ENCODE data around the gene KIF6.
A peak's percentile ranks its signal among the peaks of the same experiment; 100 is the strongest.

KIF6 gene

DNA sequence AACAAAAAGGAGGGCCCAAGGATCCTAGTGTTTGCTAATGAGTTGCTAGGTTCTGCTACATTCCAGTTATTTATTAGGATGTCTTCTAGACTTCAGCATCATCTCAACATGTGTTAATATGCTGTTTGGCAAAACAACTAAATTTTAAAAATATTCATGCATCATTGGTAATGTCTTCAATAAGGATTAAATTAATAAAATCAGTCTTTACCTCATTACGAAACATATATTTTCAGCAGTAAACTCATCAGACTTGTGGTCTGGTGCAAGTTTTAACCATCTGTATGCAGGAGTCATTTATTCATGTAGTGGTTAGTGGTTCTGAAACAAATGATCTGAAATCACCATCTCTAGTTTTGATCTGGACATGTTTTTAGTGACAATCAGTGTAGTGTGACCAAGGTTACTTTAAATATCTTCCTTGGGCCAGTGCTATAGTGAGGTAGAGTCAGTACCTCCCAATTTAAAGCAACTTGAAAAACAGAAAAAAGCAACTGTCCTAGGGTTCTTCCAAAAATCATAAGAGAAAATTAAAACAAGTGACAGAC lies 317.7 kb downstream of the KIF6 start:
- DNase-seq, result no peak

DNA sequence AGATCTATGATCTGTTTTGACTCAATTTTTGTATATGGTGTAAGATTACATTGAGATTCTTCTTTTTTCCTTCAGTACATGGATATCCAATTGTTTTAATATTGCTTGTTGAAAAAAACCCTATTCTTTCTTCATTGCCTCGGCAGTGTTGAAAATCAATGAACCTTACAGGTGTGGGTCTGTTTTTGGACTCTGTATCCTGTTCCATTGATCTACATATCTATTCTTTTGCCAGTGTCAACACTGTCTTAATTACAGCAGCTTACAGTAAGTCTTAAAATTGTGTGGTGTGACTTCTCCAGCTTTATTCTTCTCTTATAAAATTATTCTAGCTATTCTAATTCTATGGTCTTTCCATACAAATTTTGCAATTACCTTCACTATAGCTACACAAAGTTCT lies 320.9 kb downstream of the KIF6 start:
- no peak for DNase-seq

DNA sequence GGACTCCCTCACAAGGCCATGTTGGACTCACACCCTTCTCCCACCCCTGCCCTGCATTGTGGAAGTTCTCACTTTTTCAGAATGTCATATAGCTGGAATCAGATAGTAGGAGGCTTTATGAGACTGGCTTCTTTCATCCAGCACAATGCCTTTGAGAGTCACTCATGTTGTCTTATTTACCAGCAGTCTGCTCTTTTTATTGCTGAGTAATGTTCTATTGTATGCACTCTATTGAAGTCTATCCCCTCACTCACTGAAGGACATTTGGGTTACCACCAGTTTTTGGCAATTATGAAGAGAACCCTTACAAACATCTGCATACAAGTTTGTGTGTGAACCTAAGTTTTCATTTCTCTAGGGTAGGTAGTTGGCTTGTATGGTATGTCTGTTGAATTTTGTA lies 321.9 kb downstream of the KIF6 start:
- DNase-seq, result no peak

DNA sequence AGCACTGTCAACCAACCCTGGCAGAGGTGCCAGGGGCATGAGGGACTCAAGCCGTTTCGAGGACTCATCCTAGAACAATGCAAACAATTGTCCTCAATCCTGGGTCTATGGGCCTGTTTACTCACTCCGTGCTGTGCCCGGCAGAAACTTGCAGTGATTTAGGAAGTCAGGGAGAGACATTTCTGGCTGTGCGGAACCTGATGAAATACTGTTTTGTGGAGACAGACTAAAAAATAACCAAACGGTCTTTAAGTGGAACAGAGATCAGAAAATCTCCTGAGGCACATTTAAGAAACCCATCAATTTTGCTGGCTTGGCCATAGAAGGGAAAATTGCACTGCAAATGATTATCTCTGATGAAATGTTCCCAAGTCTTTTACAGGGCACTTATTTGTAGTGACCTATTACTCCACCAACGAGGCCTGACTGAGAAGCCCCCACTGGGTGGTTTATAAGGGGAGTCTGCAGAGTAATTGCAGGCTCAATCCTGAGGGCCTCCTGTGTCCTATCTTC lies 322.9 kb downstream of the KIF6 start:
- no peak for DNase-seq

DNA sequence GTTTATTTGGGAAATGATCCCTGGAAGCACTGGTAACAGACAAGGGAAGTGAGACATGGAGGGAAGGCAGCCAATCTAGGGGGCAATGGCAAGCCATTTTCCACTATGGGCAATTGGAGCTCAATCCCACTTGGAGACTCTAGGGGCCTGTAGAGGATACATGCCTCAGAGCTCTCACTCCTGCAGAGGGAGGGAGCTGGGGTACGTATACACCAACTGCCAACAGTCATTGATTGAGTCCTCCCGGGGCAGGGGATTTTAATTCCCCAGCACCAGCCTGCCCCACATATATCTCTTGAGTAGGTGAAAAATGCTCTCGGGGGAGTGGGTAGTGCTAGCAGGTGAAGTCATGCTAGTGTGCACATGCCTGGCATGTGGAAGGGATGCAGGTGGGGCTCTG lies 323.8 kb downstream of the KIF6 start:
- no peak for DNase-seq

DNA sequence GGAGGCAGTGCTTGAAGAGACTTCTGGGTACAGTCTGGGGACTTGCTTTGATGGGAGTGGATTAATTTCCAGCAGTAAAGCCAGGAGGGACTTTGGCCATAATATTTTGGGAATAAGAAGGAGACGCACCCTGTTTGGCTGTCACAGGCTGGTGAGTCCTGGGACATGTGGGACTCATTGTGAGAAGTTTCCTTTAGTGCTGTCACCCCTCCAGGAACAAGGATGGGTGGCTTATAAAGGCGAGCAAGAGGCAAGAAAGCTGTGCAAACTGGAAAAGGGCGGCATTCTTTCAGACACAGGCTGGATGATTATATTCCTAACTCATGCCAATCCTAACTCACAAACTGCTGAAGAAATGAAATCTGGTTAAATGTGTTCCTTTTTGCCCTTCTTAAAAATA lies 325.2 kb downstream of the KIF6 start:
- DNase-seq, result no peak

DNA sequence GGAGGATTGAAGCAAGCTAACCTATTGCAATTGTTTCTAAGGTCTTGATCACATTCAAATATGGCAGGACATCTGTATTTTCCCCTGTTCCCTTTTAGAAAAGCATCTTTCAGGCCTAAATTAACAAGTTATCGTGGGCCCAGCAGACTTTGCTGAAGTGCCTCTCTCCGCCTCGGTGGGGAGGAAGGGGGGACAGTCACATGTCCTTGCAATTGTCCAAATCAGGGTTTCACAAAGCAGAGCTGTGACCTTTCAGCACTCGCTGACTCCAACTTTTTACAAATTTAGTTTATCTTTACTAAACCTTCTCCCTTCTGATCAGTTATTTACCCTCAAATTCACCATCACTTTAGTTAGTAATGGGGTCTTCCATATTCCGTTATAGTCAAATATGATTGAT lies 328.4 kb downstream of the KIF6 start:
- DNase-seq, result no peak

DNA sequence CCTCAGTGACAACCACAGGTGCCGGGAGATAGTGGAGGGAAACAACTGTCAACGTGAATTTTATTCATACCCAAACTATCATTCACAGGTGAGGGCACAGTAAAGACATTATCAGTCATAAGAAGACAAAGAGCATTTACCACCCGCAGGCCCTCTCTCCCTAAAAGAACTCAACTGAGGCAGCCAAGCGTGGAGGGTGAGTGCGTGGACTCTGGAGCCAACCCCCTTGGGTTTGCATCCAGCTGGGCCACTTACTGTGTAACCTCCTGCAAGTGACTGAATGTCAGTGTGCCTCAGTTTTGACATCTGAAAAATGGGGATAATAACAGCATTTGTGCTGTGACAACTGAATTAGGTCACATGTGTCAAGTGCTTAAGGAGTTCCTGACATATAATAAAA lies 332.1 kb downstream of the KIF6 start:
- DNase-seq, result no peak

DNA sequence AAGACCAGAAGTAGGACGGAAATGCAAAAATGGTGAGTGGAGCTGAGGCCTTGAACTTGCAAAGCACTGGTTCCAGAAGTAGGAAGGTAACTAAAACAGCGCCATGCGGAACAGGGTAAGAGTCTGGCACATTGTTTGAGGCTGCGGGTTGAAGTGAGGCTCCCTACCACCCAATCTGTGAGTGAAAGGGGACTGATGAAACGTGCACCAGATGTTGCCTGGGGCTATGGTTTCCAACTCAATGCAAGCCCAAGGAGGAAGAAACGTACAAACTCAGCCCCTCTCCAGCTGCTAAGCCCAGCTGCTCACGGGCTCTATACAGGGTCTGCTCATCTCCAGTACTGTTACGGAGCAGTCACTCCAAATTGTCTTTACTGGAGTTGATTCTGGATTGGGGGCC lies 334.0 kb downstream of the KIF6 start:
- DNase-seq, result no peak

DNA sequence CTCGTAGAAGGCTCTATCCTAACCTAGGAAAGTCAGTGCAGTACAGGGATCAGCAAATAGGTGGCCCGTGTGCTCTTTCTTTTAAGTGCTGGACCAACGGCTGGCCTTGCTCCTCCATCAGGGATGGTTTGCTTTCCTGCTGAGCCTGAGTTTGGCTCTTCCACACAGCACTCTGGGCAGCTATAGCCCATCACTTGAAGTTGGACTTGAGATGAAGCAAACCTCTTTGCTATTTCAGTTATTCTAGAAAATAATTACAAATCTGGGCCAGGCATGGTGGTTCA lies 335.8 kb downstream of the KIF6 start:
- no peak for DNase-seq

DNA sequence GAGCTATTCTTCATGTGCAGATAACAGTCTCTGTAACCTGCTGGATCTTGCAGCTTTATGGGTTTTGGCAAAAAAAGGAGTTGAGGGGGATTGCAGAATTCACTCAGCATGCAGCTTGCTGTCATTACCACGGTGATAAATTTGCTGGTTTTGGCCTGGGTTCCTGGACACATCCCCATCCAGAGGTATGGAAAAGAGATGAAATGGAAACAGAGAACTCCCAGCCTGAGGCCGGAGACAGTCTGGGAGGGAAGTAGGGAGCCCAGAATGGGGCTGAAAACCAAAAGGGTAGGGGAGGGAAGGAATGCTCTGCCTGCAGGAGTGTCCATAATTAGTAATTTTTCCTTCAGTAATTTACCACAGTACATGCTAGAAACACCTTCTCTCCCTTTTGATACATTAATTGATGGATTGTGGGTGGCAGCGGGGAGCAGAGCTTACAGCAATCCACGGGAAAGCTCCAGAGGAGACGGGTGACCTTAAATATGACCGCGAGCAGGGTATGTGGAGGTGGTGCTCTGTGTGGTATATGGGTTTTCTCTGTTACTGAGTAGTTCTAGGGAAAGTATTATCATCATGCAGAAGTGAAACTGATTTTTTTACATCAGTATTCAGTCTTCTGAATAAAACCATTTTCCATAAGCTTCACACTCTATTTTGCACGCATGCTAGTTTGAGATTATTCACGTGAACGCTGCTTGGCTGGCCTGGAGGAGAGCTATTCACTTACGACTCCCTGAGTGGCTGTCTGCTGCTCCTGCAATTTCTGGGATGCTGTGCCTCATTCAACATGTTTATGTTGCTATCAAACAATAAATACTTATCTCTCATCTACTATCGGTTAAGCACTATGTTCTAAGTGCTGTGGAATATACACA lies 336.4 kb downstream of the KIF6 start:
- no peak for DNase-seq

DNA sequence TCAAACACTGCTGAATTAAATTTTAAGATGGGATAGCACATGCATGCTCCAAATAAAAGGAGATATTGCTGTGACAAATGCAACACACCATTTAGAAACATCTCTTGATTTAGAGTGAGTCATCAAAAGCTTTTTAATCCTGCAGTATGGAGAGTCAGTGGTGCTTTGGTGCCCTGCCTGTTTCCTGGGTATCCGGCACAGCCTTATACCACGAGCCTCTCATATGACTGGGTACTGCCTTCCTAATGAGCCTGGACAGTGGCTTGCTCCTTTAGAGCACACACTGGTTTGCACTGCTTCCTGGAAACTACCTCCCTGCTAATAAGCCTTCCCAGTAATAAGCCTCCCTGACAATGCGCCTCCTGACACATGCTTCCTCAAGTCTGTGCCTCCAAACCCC lies 337.4 kb downstream of the KIF6 start:
- no peak for DNase-seq

DNA sequence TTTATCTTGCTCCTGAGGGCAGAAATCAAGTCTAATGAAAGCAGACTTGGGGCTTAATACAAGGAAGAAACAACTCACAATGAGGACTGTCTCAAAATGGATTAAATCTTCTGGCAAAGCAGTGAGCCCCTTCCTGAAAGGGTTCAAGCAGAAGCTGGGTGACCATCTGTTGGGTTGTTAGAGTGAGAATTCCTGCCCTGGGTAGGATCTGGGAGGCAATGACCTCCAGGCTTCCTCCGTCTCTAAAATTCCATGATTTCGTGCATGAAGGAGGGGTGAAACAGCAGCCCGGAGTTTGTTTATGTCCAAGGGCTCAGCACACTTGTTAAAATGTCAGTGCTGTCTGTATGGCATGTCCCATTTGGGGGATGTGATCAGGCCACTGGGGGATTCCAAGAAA lies 338.7 kb downstream of the KIF6 start:
- no peak for DNase-seq

DNA sequence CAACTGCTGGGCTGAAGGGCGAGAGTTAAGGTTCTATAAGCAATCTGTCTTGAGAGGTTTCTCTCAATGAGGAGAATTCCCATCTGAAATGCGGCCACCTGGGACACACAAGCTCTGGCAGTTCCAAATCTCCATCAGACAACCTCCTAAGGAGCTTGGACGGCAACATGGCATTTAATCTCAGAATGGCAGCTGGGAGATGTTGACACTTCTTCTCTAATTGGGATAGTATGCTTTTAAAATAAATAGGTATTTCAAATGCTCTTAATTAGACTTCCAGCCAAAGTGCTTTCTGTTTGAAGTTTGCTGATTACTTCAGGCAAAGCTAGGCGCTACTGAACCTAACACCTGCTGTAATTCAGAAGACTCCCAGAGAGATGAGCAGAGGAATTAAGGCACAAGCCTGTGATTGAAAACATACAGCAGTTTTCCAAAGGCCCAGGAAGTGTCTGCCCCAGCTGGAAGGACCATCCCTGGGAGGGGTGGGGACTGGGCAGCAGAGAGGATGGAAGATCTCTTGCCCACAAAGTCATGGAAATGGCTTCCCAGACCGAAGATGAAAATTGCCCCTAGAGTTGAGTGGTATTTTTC lies 343.6 kb downstream of the KIF6 start:
- peak; percentile 81 for DNase-seq

DNA sequence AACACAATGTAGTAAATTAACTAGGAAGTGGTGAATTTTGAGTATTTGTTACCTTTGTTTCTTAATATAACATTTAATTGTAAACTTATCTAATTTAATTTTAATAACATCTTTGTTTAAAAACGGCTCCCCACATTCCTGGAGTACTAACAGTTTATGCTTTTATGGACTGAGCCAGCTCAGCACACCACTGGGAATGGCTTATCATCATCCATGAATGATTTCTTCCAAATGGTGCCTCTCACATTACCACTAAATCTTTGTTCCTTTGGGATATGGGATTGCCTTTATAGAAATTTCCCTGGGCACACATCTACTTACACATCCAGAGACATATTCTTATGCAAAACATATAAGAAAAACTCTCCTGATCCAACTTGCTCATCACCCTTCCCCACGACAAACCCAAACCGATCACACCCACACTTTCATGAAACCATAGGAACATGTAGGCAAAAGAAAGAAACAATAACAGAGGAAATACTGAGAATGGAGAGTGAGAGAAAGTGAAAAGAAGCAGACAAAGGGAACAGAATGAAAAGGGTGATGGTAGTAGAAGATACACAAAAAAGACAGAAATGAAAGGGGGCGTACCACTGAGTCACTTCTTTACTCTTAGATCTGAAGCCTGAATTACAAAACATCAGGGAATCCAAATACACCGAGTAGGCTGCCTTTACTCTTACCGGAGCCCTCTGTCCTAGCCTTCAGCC lies 344.2 kb downstream of the KIF6 start:
- no peak for DNase-seq

DNA sequence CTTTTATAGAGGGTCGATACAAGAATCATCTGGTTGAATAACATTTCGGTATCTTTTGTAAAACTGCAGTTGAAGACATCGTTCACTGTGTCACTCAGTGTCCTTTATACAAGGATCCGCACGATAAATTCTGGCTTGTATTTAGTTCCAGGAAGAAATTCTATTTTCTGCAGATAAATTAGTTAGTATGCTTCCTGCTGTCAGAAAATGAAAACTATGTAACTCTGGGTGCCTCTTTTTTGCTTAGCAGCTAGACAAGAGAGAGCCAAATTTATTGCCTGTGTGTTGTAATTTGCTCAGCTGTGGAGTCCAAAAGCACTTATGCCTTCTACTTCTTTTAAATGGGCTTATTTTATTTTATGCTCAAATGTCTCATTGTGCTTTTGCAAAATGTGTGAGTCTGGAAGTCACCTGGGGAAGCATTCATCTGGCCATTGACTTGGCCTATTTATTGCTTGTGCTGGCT lies 346.2 kb downstream of the KIF6 start:
- DNase-seq, result no peak

DNA sequence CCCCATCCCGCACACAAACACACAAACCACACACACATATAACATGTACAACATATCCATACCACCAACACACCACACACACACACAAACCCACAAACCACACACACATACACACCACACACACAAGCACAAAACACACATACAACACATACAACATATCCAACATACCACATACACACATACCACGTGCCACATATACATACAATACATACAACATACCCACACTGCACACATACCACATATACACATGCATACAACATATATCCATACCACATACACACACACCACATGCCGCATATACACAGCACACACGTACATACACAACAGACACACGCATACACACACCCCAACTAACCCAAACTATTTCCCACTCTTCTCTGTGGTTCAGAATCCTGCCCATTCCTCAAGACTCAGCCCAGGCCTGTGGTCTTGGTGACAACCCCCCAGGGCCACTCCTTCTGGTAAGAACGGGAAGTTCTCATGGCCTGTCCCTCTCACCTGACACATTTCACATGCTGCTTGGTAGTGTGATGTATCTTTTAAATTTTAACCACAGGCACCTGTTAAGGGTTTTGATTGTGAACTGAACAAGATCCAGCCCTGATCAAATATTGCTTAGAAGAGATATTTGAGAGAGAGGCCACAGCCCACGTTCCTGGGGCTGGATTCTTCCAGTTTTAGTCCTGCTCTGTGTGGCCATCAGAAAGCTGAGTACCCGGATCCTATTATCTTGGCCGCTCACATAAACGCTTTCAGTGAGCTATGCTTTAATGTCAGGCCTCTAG lies 346.8 kb downstream of the KIF6 start:
- DNase-seq, result no peak

DNA sequence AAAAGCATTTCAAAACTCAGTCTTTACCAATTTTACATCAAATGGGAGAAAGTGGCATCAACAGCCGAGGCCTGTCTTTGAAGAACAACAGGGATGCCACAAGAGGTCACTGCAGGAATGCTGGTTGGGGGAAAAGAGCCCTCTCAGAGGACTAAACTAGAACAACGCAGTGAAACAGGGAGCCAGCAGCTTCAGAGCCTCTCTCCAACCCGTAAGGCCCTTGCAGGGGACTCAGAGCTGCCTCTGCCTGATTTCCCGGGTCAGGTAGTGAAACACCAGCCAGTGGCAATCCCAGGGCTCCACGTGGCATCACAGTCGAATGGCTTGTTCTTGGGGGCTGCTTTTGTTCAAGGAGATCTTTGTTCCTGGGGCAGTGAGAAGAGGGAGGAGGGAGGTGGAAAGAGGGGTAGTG lies 347.7 kb downstream of the KIF6 start:
- DNase-seq, result peak; percentile 43

DNA sequence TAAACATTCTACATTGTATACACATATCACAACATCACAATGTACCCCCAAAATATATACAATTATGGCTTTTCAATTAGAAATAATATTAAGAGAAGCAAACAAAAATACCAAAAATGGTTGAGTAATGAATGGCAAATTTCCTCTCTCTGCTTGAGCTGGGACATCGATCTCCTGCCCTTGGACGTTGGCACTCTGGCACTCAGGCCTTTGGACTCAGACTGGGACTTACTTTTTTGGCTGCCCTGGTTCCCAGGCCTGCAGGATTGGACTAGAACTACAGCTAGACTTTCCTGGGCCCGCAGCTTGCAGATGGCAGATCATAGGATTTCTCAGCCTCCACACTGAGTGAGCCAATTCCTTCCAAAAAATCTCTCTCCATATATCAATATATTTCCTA lies 349.8 kb downstream of the KIF6 start:
- no peak for DNase-seq

DNA sequence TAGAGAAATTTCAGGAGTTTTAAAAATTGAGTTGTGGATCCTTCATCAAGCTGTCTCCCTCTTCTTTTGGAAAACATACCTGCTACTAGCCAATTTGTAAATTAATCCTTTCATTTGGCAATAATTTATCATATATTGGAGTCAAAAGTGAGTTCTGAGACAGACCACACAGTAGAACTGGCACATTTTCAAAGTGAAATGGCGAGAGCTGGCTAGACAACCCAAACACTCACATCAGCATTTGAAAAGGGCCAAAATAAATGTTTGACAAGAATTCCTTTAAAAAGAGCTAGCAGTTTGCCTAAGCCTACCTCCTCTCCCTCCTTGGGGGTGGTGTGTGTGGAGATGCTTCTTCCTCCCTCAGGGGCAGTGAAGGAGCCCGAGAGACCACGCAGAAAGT lies 354.8 kb downstream of the KIF6 start:
- DNase-seq, result no peak

DNA sequence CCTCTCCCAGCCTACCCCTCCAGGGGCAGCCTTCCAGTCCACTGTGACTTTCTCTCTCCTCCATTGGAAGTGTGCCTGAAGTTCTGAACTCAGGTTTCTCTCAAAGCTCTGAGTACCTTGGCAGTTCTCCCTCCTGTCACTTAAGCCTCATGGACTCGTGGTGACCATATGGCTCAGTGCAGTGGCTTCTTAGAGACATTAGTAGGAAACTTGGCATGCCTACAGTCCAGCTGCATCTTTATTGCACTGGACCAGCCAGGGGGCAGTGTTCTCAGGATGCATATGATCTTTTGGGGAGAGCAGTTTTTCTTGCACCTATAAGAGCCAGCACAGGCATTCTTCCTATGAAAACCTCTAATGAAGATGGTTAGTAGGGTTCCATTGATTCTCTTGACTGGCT lies 355.2 kb downstream of the KIF6 start:
- DNase-seq, result no peak

DNA sequence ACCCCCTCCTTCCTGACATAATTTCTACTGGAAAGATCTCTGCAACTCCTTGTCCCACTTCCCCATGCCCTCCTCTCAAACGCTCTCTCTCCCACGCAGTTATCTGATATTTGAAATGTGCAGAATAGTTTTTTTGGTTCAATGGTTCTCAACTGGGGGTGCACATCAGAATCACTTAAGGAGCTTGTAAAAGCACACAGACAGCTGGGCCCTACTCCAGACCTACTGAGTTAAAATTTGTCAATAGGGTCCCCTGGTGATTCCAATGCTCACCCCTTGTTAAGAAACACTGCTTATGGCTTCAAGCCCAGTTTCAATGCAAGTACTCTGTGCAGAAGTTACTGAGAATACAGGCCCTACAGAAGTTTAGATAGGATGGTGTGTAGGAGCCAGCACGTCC lies 357.5 kb downstream of the KIF6 start:
- no peak for DNase-seq

Data from COR-L47 (cell line).